WERI-Rb-1 (cell line): ENCODE results near the gene RCAN2.

Experiments
- DNase-seq: peaks from one replicate; pipeline ENCODE4 v3.0.0-alpha.2; 2020
- H3K27ac ChIP-seq: fragments of 250-450 bp; sonication (Bioruptor Pico); 2 replicates; pipeline ENCODE4 v1.5.1; 2020; ENCODE audit warnings: mild to moderate bottlenecking, moderate library complexity
- H3K27me3 ChIP-seq: fragments of 250-450 bp; sonication (Bioruptor Pico); 2 replicates; pipeline ENCODE4 v1.5.1; 2021; ENCODE audit warnings: mild to moderate bottlenecking, low read depth, moderate library complexity; ENCODE audit not compliant: insufficient read depth, severe bottlenecking
- H3K36me3 ChIP-seq: fragments of 250-450 bp; sonication (Bioruptor Pico); 2 replicates; pipeline ENCODE4 v1.5.1; 2020; ENCODE audit warnings: mild to moderate bottlenecking, moderate library complexity
- H3K4me3 ChIP-seq: 2 replicates; pipeline ENCODE4 v1.5.1; 2011; ENCODE audit warnings: low read depth, mild to moderate bottlenecking, control low read depth, low read length
- H3K9me3 ChIP-seq: fragments of 250-450 bp; sonication (Bioruptor Pico); 2 replicates; pipeline ENCODE4 v1.5.1; 2021; ENCODE audit warnings: mild to moderate bottlenecking, moderate library complexity; ENCODE audit not compliant: severe bottlenecking
- CTCF ChIP-seq: IDR thresholded peaks from 2 replicates; pipeline ENCODE4 v1.5.1; 2011; ENCODE audit warnings: low read depth, mild to moderate bottlenecking, control low read depth, inconsistent platforms, low read length

RCAN2 gene

DNA sequence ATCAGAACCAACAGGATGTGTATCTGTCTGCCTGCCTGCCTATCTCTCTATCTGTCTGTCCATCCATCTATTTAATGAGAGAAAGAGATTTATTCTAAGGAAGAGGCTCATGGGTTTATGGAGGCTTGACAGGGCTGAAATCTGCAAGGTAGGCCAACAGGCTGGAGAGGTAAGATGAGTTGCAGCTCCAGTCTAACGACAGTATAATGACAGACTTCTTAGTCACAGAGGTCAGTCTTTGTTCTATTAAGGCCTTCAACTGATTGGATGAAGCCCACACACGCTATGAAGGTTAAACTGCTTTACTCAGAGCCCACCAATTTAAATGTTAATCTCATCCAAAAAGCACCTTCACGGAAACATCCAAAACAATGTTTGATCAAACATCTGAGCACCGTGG is 220.1 kb downstream of the RCAN2 start:
- TF ChIP-seq CTCF = no peak
- H3K36me3 ChIP-seq = no peaks in the 10 kb centered on the region
- no peaks in the 10 kb centered on the region for H3K9me3 ChIP-seq
- H3K4me3 ChIP-seq = no peak overlapping the region
- no peak for DNase-seq
- no peak overlapping the region for H3K27ac ChIP-seq
- no peaks in the 10 kb centered on the region for H3K27me3 ChIP-seq

GRCh38 chr6:46270336-46270735 is 220.9 kb downstream of the RCAN2 start:
- Histone ChIP-seq H3K9me3 (no peaks in the 10 kb centered on the region), H3K4me3 (no peak overlapping the region), H3K27me3 (no peaks in the 10 kb centered on the region), H3K36me3 (no peaks in the 10 kb centered on the region), H3K27ac (no peak overlapping the region)
- no peak for DNase-seq
- TF ChIP-seq CTCF = no peak

DNA sequence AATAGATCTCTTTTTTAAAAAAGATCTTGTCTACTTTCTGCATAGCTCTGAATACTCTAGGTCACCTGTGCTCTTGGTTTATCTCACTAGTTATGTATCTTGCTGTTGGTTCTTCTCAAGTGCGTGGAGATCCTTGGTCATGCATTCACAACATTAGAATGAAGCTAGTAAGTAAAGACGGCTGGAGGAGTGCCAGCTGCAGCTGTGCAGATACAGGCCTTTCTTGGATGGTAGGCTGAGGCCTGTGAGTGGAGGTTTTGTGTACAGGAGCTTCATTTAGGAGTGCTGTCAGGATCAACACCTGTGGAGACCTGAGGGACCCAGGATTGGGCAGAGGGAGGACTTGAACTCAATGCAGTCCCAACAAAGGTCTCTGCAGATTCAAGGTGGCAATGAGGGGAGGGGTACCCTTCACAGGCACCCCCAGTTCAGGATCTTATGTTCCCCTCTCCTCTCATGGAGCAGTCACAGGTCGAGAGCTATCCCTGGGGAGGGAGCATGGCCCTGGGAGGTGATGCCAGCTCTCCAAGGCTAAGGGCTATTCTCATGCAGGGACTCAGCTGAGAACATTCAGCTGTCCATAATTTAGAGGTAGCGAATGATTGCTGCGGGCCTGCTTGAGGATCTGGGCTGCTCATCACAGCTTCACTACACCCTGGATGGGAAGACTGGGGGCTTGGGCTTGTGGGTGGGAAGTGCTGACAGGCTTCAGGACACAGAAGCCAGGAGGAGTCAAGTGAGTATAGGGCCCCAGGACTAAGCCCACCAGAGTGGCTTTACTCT is 221.6 kb downstream of the RCAN2 start:
- H3K36me3 ChIP-seq = no peaks in the 10 kb centered on the region
- no peak for DNase-seq
- no peak overlapping the region for H3K4me3 ChIP-seq
- no peaks in the 10 kb centered on the region for H3K9me3 ChIP-seq
- H3K27ac ChIP-seq = no peak overlapping the region
- no peak for TF ChIP-seq CTCF
- H3K27me3 ChIP-seq = no peaks in the 10 kb centered on the region

DNA sequence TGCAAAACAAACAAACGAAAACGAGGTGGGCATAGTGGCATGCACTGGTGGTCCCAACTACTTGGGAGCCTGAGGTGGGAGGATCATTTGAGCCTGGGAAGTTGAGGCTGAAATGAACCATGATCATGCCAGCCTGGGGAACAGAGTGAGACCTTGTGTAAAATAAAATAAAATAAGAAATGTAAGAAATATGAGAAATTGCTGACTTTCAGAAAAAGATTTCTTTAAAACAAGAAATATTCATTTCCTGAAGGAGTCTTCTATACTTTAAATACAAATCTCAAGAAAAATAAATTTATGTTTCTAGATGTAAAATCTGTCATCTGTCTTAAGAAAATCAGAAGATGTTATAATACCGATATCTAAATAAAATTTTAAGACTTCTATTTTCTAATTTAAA is 223.7 kb downstream of the RCAN2 start:
- no peak overlapping the region for H3K4me3 ChIP-seq
- no peak for DNase-seq
- H3K27ac ChIP-seq = no peak overlapping the region
- no peaks in the 10 kb centered on the region for H3K9me3 ChIP-seq
- H3K27me3 ChIP-seq = no peaks in the 10 kb centered on the region
- H3K36me3 ChIP-seq = no peaks in the 10 kb centered on the region
- no peak for TF ChIP-seq CTCF

- no peak for TF ChIP-seq CTCF
- DNase-seq = no peak
- no peak overlapping the region for H3K4me3 ChIP-seq
- no peaks in the 10 kb centered on the region for H3K36me3 ChIP-seq
- no peaks in the 10 kb centered on the region for H3K9me3 ChIP-seq
- H3K27me3 ChIP-seq = no peaks in the 10 kb centered on the region
- H3K27ac ChIP-seq = no peak overlapping the region
Observed at GRCh38 chr6:46265373-46265772, 225.9 kb downstream of the RCAN2 start.

DNA sequence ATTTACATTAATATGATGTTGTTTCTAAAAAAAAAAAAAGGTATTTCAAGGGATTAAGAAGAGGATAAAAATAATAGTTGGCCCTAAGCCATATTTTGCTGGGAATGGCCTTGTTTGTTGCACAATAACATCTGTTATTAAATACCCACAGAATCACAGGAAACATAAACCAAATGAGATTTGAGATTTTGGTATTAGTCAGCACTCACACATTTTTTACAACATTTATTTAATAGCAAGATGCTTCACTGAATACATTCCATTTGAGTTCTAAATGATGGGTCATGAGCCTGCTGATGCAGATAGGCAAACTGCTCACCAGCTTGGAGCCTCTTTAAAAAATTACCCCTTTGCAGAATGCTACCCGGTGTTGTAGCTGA is 227.6 kb downstream of the RCAN2 start:
- Histone ChIP-seq H3K9me3 (no peaks in the 10 kb centered on the region), H3K4me3 (no peak overlapping the region), H3K27ac (no peak overlapping the region), H3K36me3 (no peaks in the 10 kb centered on the region), H3K27me3 (no peaks in the 10 kb centered on the region)
- no peak for DNase-seq
- no peak for TF ChIP-seq CTCF
